ENCODE results near the gene CLEC3A. TPM values are rescaled to one million over a fixed set of nuclear protein-coding genes. Genes with fewer than 3 reads are reported as not detected.
"Not testable (repeated sequence)": the region's sequence is repeated elsewhere in the genome, so short reads cannot be mapped to it uniquely, and the experiment has no call there.

The CLEC3A gene
- polyA plus RNA-seq, 1 donor, result 0.36 TPM

- WGBS (ENCODE audit: insufficient coverage, low lambda C conversion rate), result 50% methylated on average over 2 of the region's 3 CpGs
Measured at GRCh38 chr16:78028018-78028417, 5.7 kb downstream of the CLEC3A start.

DNA sequence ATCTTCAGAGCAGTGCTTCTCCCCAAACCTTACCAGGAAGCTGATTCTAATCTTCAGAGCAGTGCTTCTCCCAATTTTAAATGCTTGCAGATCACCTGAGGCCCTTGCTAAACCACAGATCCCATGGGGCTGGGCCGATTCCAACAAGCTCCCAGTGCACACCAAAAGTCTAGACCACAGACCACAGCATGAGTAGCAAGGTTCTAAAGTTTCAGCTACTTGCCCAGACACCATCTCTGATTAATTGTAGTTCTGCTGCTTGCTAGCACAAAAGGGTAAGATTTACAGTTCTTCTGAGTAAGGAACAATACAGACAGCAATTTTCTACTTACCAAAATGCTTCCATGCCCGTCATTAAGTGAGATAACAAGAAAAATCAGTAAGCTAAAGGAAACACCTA lies 12.2 kb downstream of the CLEC3A start:
- Histone ChIP-seq H3K9me3 (ENCODE audit: control insufficient read depth, low read depth, low read length) (no peaks in the 10 kb centered on the region), H3K36me3 (ENCODE audit: control insufficient read depth, insufficient read depth, low read length) (no peaks in the 10 kb centered on the region), H3K27ac (ENCODE audit: low read length) (no peak overlapping the region), H3K4me3 (ENCODE audit: low read length) (no peak overlapping the region), H3K27me3 (ENCODE audit: control insufficient read depth, insufficient read depth, low read length) (peaks cover 3% of the 10 kb centered on the region), H3K4me1 (ENCODE audit: control insufficient read depth, insufficient read depth, low read length) (no peaks in the 10 kb centered on the region)
- no peak for DNase-seq
- WGBS (ENCODE audit: insufficient coverage, low lambda C conversion rate), result no CpG with 5 or more reads among the region's 2 CpGs

More at GRCh38 chr16:78028018-78028417, 5.7 kb downstream of the CLEC3A start:
- no peaks in the 10 kb centered on the region for H3K27me3 ChIP-seq (ENCODE audit: control insufficient read depth, insufficient read depth, low read length)
- DNase-seq, result no peak
- H3K27ac ChIP-seq (ENCODE audit: low read length), result no peak overlapping the region
- no peak overlapping the region for H3K4me3 ChIP-seq (ENCODE audit: low read length)
- H3K36me3 ChIP-seq (ENCODE audit: control insufficient read depth, insufficient read depth, low read length), result no peaks in the 10 kb centered on the region
- no peaks in the 10 kb centered on the region for H3K4me1 ChIP-seq (ENCODE audit: control insufficient read depth, insufficient read depth, low read length)
- no peaks in the 10 kb centered on the region for H3K9me3 ChIP-seq (ENCODE audit: control insufficient read depth, low read depth, low read length)

- H3K9me3 ChIP-seq (ENCODE audit: control insufficient read depth, low read depth, low read length), result no peaks in the 10 kb centered on the region
- H3K4me1 ChIP-seq (ENCODE audit: control insufficient read depth, insufficient read depth, low read length), result no peaks in the 10 kb centered on the region
- WGBS (ENCODE audit: insufficient coverage, low lambda C conversion rate), result no CpG with 5 or more reads among the region's 2 CpGs
- no peaks in the 10 kb centered on the region for H3K36me3 ChIP-seq (ENCODE audit: control insufficient read depth, insufficient read depth, low read length)
- H3K4me3 ChIP-seq (ENCODE audit: low read length), result no peak overlapping the region
- peaks cover 3% of the 10 kb centered on the region for H3K27me3 ChIP-seq (ENCODE audit: control insufficient read depth, insufficient read depth, low read length)
- H3K27ac ChIP-seq (ENCODE audit: low read length), result no peak overlapping the region
- no peak for DNase-seq
Measured at GRCh38 chr16:78035012-78035411, 12.7 kb downstream of the CLEC3A start.

DNA sequence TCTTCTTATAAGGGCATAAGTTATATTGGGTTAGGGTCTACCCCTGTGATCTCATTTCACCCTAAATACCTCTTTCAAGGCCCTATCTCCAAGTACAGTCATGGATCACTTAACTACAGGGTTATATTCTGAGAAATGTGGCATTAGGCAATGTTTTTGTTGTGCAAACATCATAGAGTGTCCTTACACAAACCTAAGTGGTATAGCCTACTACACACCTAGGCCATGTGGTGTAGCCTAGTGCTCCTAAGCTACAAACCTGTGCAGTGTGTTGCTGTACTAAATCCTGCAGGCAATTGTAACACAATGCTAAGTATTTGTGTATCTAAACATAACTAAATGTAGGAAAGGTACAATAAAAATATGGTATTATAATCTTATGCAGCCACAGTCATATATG lies 18.0 kb downstream of the CLEC3A start:
- Histone ChIP-seq H3K4me1 (ENCODE audit: control insufficient read depth, insufficient read depth, low read length) (no peaks in the 10 kb centered on the region), H3K36me3 (ENCODE audit: control insufficient read depth, insufficient read depth, low read length) (no peaks in the 10 kb centered on the region), H3K9me3 (ENCODE audit: control insufficient read depth, low read depth, low read length) (no peaks in the 10 kb centered on the region), H3K27me3 (ENCODE audit: control insufficient read depth, insufficient read depth, low read length) (peaks cover 3% of the 10 kb centered on the region), H3K27ac (ENCODE audit: low read length) (no peak overlapping the region), H3K4me3 (ENCODE audit: low read length) (no peak overlapping the region)
- DNase-seq, result no peak

DNA sequence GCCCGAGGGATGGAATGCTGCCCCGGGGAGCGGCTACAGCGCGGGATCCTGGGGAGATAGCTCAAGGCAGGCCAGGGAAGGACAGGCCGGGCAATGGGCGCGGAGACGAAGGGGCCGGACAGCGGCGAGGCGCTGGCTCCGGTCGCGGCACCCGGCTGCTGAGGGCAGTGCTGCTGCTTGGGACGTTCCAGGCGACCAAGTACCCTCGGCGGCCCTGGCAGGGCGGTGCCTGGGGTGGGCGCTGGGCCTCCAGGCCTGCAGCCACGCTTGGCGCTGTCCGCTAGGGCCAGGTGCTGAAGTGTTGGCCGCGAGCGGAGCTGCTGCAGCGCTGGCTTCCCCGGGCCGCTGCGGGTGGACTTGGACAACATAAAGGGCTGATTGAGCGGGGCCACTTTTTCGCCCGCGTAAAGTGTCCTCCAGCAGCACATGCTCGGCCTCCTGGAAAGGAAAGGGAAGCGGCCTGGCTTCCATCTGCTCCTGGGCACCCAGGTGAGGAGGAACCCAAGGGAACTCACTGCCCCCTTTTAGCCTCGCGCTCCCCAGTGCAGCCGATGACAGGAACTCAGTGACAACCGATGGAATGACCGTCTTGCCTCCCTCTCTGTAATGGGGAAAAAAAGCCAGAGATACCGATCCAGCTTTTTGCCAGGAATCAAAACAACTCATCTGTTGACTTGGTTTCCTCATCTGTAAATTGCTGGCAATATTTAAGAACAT lies 23.7 kb downstream of the CLEC3A start:
- H3K27ac ChIP-seq (ENCODE audit: low read length), result no peak overlapping the region
- no peaks in the 10 kb centered on the region for H3K9me3 ChIP-seq (ENCODE audit: control insufficient read depth, low read depth, low read length)
- peaks cover 2% of the 10 kb centered on the region for H3K4me1 ChIP-seq (ENCODE audit: control insufficient read depth, insufficient read depth, low read length)
- H3K4me3 ChIP-seq (ENCODE audit: low read length), result no peak overlapping the region
- peak; percentile 76 to 78 for DNase-seq
- no peaks in the 10 kb centered on the region for H3K36me3 ChIP-seq (ENCODE audit: control insufficient read depth, insufficient read depth, low read length)
- no CpG with 5 or more reads among the region's 45 CpGs for WGBS (ENCODE audit: insufficient coverage, low lambda C conversion rate)
- peaks cover 2% of the 10 kb centered on the region for H3K27me3 ChIP-seq (ENCODE audit: control insufficient read depth, insufficient read depth, low read length)

DNA sequence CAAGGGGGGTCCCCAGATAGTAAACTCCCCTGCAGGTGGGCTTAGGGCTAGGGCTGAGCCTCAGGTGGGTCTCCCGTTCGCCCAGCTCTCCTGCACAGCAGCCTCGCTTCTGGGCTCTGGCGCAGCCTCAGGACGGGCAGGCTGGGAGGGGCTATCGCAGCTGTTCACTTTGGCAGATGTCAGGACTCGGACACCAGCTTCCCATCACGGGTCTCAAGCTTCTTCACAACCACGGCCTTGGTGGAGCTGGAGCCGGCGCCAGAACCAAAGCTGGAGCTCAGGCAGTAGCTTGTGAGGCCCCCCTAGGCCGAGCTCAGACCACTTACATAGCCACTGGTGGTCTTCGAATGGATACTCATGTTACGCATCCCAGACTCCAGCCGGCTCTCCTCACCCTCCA lies 26.0 kb downstream of the CLEC3A start:
- no CpG with 5 or more reads among the region's 15 CpGs for WGBS (ENCODE audit: insufficient coverage, low lambda C conversion rate)
- Histone ChIP-seq H3K9me3 (ENCODE audit: control insufficient read depth, low read depth, low read length) (no peaks in the 10 kb centered on the region), H3K36me3 (ENCODE audit: control insufficient read depth, insufficient read depth, low read length) (no peaks in the 10 kb centered on the region), H3K4me3 (ENCODE audit: low read length) (no peak overlapping the region), H3K27me3 (ENCODE audit: control insufficient read depth, insufficient read depth, low read length) (peaks cover 2% of the 10 kb centered on the region), H3K27ac (ENCODE audit: low read length) (no peak overlapping the region), H3K4me1 (ENCODE audit: control insufficient read depth, insufficient read depth, low read length) (peaks cover 5% of the 10 kb centered on the region)
- DNase-seq, result no peak

DNA sequence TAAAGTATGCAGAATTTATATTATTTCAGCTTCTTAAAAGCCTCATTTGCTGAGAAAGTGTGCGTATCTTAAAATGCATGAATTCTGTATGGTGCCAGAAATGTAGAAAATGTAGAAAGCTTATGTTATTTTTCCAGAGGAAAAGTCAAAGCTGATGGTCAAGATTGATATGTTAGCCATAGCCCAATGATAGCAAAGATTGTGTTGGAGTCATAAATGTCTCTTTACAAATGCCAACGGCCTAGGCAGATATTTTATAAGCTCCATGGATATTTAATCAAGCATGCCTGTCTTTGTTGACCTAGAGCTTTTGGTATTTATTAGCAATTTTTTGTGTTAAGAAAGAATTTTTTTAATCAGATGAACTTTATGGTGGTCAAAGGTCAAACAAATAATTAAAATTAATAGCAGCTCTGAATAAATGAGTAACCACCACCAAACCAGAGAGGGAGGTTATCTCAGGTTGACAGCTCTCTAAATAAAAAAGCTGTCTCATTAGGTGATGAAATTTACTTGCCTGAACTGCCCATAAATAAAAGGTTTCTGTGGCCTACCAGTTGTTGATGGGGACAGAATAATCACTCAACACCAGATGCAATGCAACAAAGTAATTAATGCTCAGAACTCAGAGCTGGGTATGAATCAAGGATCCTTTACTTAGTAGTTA lies 28.5 kb downstream of the CLEC3A start:
- Histone ChIP-seq H3K27ac (ENCODE audit: low read length) (no peak overlapping the region), H3K9me3 (ENCODE audit: control insufficient read depth, low read depth, low read length) (no peaks in the 10 kb centered on the region), H3K4me1 (ENCODE audit: control insufficient read depth, insufficient read depth, low read length) (peaks cover 3% of the 10 kb centered on the region), H3K27me3 (ENCODE audit: control insufficient read depth, insufficient read depth, low read length) (no peaks in the 10 kb centered on the region), H3K4me3 (ENCODE audit: low read length) (no peak overlapping the region), H3K36me3 (ENCODE audit: control insufficient read depth, insufficient read depth, low read length) (no peaks in the 10 kb centered on the region)
- no CpG with 5 or more reads among the region's 2 CpGs for WGBS (ENCODE audit: insufficient coverage, low lambda C conversion rate)
- peak; percentile 47 to 83 for DNase-seq

- DNase-seq, result no peak
- H3K36me3 ChIP-seq (ENCODE audit: control insufficient read depth, insufficient read depth, low read length), result no peaks in the 10 kb centered on the region
- no peak overlapping the region for H3K4me3 ChIP-seq (ENCODE audit: low read length)
- peaks cover 6% of the 10 kb centered on the region for H3K4me1 ChIP-seq (ENCODE audit: control insufficient read depth, insufficient read depth, low read length)
- H3K27ac ChIP-seq (ENCODE audit: low read length), result no peak overlapping the region
- 97% methylated on average over 5 of the region's 9 CpGs for WGBS (ENCODE audit: insufficient coverage, low lambda C conversion rate)
- H3K9me3 ChIP-seq (ENCODE audit: control insufficient read depth, low read depth, low read length), result no peaks in the 10 kb centered on the region
- H3K27me3 ChIP-seq (ENCODE audit: control insufficient read depth, insufficient read depth, low read length), result no peaks in the 10 kb centered on the region
Measured at GRCh38 chr16:78057803-78058564, 35.6 kb downstream of the CLEC3A start.

- not testable (repeated sequence) for H3K36me3 ChIP-seq (ENCODE audit: control insufficient read depth, insufficient read depth, low read length); H3K27me3 ChIP-seq (ENCODE audit: control insufficient read depth, insufficient read depth, low read length); H3K4me3 ChIP-seq (ENCODE audit: low read length); H3K27ac ChIP-seq (ENCODE audit: low read length); H3K4me1 ChIP-seq (ENCODE audit: control insufficient read depth, insufficient read depth, low read length); DNase-seq; H3K9me3 ChIP-seq (ENCODE audit: control insufficient read depth, low read depth, low read length)
- WGBS (ENCODE audit: insufficient coverage, low lambda C conversion rate), result no CpG with 5 or more reads among the region's 25 CpGs
Measured at GRCh38 chr16:78059806-78060205, 37.5 kb downstream of the CLEC3A start.

DNA sequence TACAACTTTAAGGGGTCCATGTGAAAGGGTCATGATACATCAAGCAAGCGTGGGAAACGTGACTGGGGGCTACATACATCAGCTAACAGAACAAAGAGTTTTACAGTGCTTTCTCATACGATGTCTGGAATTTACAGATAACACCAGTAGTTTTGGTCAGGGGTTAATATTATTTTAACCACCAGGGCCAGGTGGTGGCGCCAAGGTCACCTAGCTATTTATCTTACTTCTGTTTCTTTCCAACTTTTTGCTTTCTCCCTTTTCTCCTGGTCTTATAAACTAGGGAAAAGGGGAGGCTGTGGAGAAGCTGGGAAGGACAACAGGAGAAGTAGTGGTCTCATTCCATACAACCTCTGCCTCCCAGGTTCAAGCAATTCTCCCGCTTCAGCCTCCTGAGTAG lies 37.9 kb downstream of the CLEC3A start:
- no CpG with 5 or more reads among the region's 5 CpGs for WGBS (ENCODE audit: insufficient coverage, low lambda C conversion rate)
- H3K4me3 ChIP-seq (ENCODE audit: low read length), result no peak overlapping the region
- no peaks in the 10 kb centered on the region for H3K27me3 ChIP-seq (ENCODE audit: control insufficient read depth, insufficient read depth, low read length)
- peaks cover 6% of the 10 kb centered on the region for H3K4me1 ChIP-seq (ENCODE audit: control insufficient read depth, insufficient read depth, low read length)
- no peak for DNase-seq
- no peak overlapping the region for H3K27ac ChIP-seq (ENCODE audit: low read length)
- H3K9me3 ChIP-seq (ENCODE audit: control insufficient read depth, low read depth, low read length), result no peaks in the 10 kb centered on the region
- no peaks in the 10 kb centered on the region for H3K36me3 ChIP-seq (ENCODE audit: control insufficient read depth, insufficient read depth, low read length)
